ENCODE measurements around the gene ING5.
"Not testable (repeated sequence)": the region's sequence is repeated elsewhere in the genome, so short reads cannot be mapped to it uniquely, and the experiment has no call there.

ING5 gene

GRCh38 chr2:241726459-241726858 lies 24.6 kb downstream of the ING5 start:
- in situ Hi-C loops (cut with HindIII; ENCODE audit: low sequenced_read_pairs): loop anchor here (10.0 kb wide), 1 partner anchor 52 kb away; no protein-coding TSS in a partner anchor
- TF ChIP-seq CTCF (IDR thresholded peaks at IDR 0.05; ENCODE audit: low read depth, low read length, missing control alignments): no peak
- no peak overlapping the region for H3K4me3 ChIP-seq (ENCODE audit: low read depth, low read length)
- DNase-seq (ENCODE audit: low read depth): no peak

- in situ Hi-C loops (cut with HindIII; ENCODE audit: low sequenced_read_pairs): loop anchor here (10.0 kb wide), 1 partner anchor 53 kb away; no protein-coding TSS in a partner anchor
- TF ChIP-seq CTCF (IDR thresholded peaks at IDR 0.05; ENCODE audit: low read depth, low read length, missing control alignments): no peak
- no peak overlapping the region for H3K4me3 ChIP-seq (ENCODE audit: low read depth, low read length)
- DNase-seq (ENCODE audit: low read depth): no peak
These were observed 26.2 kb downstream of the ING5 start for GRCh38 chr2:241728000-241728399.

GRCh38 chr2:241728627-241729026 lies 26.8 kb downstream of the ING5 start:
- in situ Hi-C loops (cut with HindIII; ENCODE audit: low sequenced_read_pairs): loop anchor here (10.0 kb wide), 1 partner anchor 54 kb away; no protein-coding TSS in a partner anchor

GRCh38 chr2:241729868-241730267 lies 28.0 kb downstream of the ING5 start:
- no peak for DNase-seq (ENCODE audit: low read depth)
- no peak for TF ChIP-seq CTCF (IDR thresholded peaks at IDR 0.05; ENCODE audit: low read depth, low read length, missing control alignments)
- in situ Hi-C loops (cut with HindIII; ENCODE audit: low sequenced_read_pairs): loop anchor here (10.0 kb wide), 1 partner anchor 55 kb away; no protein-coding TSS in a partner anchor

More at GRCh38 chr2:241728627-241729026, 26.8 kb downstream of the ING5 start:
- no peak for DNase-seq (ENCODE audit: low read depth)
- TF ChIP-seq CTCF (IDR thresholded peaks at IDR 0.05; ENCODE audit: low read depth, low read length, missing control alignments): no peak
- H3K4me3 ChIP-seq (ENCODE audit: low read depth, low read length): no peak overlapping the region

GRCh38 chr2:241730671-241731293 lies 28.9 kb downstream of the ING5 start:
- H3K4me3 ChIP-seq (ENCODE audit: low read depth, low read length): no peak overlapping the region
- in situ Hi-C loops (cut with HindIII; ENCODE audit: low sequenced_read_pairs): no loop called here
- no peak for DNase-seq (ENCODE audit: low read depth)
- no peak for TF ChIP-seq CTCF (IDR thresholded peaks at IDR 0.05; ENCODE audit: low read depth, low read length, missing control alignments)

More at GRCh38 chr2:241729868-241730267, 28.0 kb downstream of the ING5 start:
- no peak overlapping the region for H3K4me3 ChIP-seq (ENCODE audit: low read depth, low read length)

- H3K4me3 ChIP-seq (ENCODE audit: low read depth, low read length); DNase-seq (ENCODE audit: low read depth): not testable (repeated sequence)
These were observed 30.8 kb downstream of the ING5 start for GRCh38 chr2:241732513-241733186.

More at GRCh38 chr2:241732513-241733186, 30.8 kb downstream of the ING5 start:
- in situ Hi-C loops (cut with HindIII; ENCODE audit: low sequenced_read_pairs): not testable (repeated sequence)
